Central memory CD8-positive, alpha-beta T cell (primary cell): ENCODE results near the gene ANKRD11.

ENCODE experiments used
- ATAC-seq: fragments of 150-1000 bp; cut with Tn5 transposase; replicated peaks from 2 replicates; pipeline ENCODE4 v1.10.0; 2022; ENCODE audit warnings: mild to moderate bottlenecking, moderate FRiP score, moderate number of reproducible peaks; ENCODE audit not compliant: poor library complexity, severe bottlenecking; ENCODE audit errors: extremely low read depth
- DNase-seq, 2 donors: peaks; one replicate each; pipeline ENCODE4 v3.0.0; 2021; ENCODE audit warnings: low spot score in 2 of 2
- H3K27ac Mint-ChIP-seq: one replicate; pipeline ENCODE4 v1.8.0; 2022; ENCODE audit warnings: low read depth, mild to moderate bottlenecking, moderate library complexity, mixed read lengths
- H3K27me3 Mint-ChIP-seq: one replicate; pipeline ENCODE4 v1.8.0; 2022; ENCODE audit warnings: mixed read lengths
- H3K36me3 Mint-ChIP-seq: one replicate; pipeline ENCODE4 v1.8.0; 2022; ENCODE audit warnings: mild to moderate bottlenecking, moderate library complexity, mixed read lengths; ENCODE audit not compliant: insufficient read depth
- H3K4me1 Mint-ChIP-seq: one replicate; pipeline ENCODE4 v1.8.0; 2022; ENCODE audit warnings: mixed read lengths
- H3K4me3 Mint-ChIP-seq: one replicate; pipeline ENCODE4 v1.8.0; 2022; ENCODE audit warnings: mild to moderate bottlenecking, moderate library complexity, mixed read lengths
- H3K9me3 Mint-ChIP-seq: one replicate; pipeline ENCODE4 v1.8.0; 2022; ENCODE audit warnings: mixed read lengths

Gene ANKRD11

DNA sequence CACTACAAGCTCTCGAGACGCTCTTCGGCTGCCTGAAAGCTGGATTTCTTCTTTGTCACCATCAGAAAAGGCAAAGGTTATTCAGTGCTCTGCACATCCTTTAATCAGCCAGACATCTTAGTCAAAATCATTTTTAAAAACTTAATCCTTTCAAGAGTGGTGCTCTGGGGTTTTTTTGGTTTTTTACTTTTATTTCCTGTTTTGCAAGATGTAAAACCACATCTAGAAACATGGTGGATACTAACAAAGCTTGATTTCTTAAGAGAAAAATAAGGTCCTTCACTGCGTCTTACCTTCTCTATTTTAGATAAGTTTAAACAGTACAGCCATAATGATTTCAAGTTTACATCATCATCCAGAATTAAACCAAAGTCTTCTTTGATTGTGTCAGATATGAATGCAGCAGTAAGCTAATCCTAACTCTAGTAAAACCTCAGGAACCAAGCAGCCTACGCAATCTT, 6.3 kb downstream of the ANKRD11 start:
- H3K4me1 Mint-ChIP-seq, result peaks cover 85% of the 10 kb centered on the region
- DNase-seq, result no peak

GRCh38 chr16:89482817-89483205, 7.5 kb downstream of the ANKRD11 start:
- peaks cover 85% of the 10 kb centered on the region for H3K4me1 Mint-ChIP-seq
- no peaks in the 10 kb centered on the region for H3K27me3 Mint-ChIP-seq
- H3K36me3 Mint-ChIP-seq, result peaks cover 32% of the 10 kb centered on the region
- DNase-seq (no peak), ATAC-seq (no peak)
- H3K9me3 Mint-ChIP-seq, result no peaks in the 10 kb centered on the region
- H3K4me3 Mint-ChIP-seq, result peak overlapping the region; percentile 83
- H3K27ac Mint-ChIP-seq, result peak overlapping the region; percentile 93

More for the DNA sequence above, 6.3 kb downstream of the ANKRD11 start:
- peak; percentile 73 for ATAC-seq
- Mint-ChIP-seq H3K9me3 (no peaks in the 10 kb centered on the region), H3K36me3 (peaks cover 38% of the 10 kb centered on the region), H3K27ac (peak overlapping the region; percentile 93), H3K27me3 (no peaks in the 10 kb centered on the region), H3K4me3 (peak overlapping the region; percentile 83)

DNA sequence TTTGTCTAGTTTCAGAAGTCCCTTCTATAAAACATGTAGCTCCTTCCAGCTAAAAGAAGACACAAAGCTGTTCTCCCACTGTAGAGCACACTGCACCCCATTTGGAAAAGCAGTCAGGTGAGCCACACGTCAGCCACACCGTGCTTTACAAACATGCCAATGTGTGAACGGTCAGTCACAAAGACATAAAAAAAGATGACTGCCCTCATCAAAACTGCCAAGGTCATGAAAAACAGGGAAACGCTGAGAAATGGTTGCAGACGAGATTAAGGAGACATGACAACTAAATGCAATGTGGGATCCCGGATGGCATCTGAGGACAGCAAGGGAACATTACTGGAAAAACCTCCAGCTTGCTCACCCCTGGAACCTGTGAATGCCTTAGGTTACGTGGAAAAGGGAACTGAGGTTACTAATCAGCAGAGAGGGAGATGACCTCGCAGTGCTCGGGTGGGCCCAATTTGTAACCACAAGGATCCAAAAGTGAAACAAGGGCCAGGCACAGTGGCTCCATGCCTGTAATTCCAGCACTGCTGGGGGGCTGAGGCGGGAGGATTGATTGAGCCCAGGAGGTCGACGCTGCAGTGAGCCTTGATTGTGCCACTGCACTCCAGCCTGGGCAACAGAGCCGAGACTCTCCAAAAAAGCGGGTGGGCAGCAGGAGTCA, 8.1 kb downstream of the ANKRD11 start:
- H3K36me3 Mint-ChIP-seq, result peaks cover 32% of the 10 kb centered on the region
- peak overlapping the region; percentile 93 for H3K27ac Mint-ChIP-seq
- H3K4me1 Mint-ChIP-seq, result peaks cover 86% of the 10 kb centered on the region
- ATAC-seq, result no peak
- no peaks in the 10 kb centered on the region for H3K9me3 Mint-ChIP-seq
- peak overlapping the region; percentile 83 for H3K4me3 Mint-ChIP-seq
- no peaks in the 10 kb centered on the region for H3K27me3 Mint-ChIP-seq
- no peak for DNase-seq

- DNase-seq (no peak), ATAC-seq (no peak)
- Mint-ChIP-seq H3K4me1 (peaks cover 88% of the 10 kb centered on the region), H3K27me3 (no peaks in the 10 kb centered on the region), H3K27ac (peak overlapping the region; percentile 93), H3K36me3 (peaks cover 28% of the 10 kb centered on the region), H3K4me3 (peak overlapping the region; percentile 83), H3K9me3 (no peaks in the 10 kb centered on the region)
Observed at GRCh38 chr16:89481356-89481955, 8.9 kb downstream of the ANKRD11 start.

GRCh38 chr16:89478576-89479221, 11.7 kb downstream of the ANKRD11 start:
- Mint-ChIP-seq H3K27ac (peak overlapping the region; percentile 77), H3K9me3 (no peaks in the 10 kb centered on the region), H3K27me3 (no peaks in the 10 kb centered on the region), H3K4me3 (peak overlapping the region; percentile 55), H3K36me3 (peaks cover 25% of the 10 kb centered on the region), H3K4me1 (peaks cover 88% of the 10 kb centered on the region)
- ATAC-seq (no peak), DNase-seq (no peak)

GRCh38 chr16:89476811-89477261, 13.5 kb downstream of the ANKRD11 start:
- peak overlapping the region; percentile 47 for H3K4me3 Mint-ChIP-seq
- H3K4me1 Mint-ChIP-seq, result peaks cover 88% of the 10 kb centered on the region
- no peak for DNase-seq
- no peaks in the 10 kb centered on the region for H3K27me3 Mint-ChIP-seq
- peak overlapping the region; percentile 44 for H3K27ac Mint-ChIP-seq
- ATAC-seq, result no peak
- no peaks in the 10 kb centered on the region for H3K9me3 Mint-ChIP-seq
- H3K36me3 Mint-ChIP-seq, result peaks cover 24% of the 10 kb centered on the region

DNA sequence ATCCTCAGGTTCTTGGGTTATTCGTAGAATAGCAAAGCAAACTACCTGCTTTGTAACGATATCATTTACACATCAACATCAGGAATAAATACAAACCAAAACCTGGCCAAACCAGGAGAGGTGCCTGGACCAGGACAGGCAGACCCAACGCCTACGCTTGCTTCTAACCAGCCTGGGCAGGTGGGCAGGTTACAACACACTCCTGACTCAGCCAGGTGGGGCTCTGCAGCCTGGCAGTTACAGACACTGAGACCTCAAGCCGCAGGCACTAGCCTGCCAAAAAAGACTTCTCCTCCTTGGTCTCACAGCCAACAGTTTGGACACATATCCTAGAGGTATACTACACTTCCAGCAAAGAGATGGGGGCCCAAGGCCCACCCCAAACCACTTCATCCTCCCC, 14.0 kb downstream of the ANKRD11 start:
- Mint-ChIP-seq H3K4me1 (peaks cover 88% of the 10 kb centered on the region), H3K27me3 (no peaks in the 10 kb centered on the region), H3K4me3 (peak overlapping the region; percentile 47), H3K36me3 (peaks cover 23% of the 10 kb centered on the region), H3K9me3 (no peaks in the 10 kb centered on the region), H3K27ac (peak overlapping the region; percentile 44)
- DNase-seq, result no peak
- no peak for ATAC-seq

- Mint-ChIP-seq H3K27me3 (no peaks in the 10 kb centered on the region), H3K9me3 (no peaks in the 10 kb centered on the region), H3K4me1 (peaks cover 83% of the 10 kb centered on the region), H3K27ac (no peak overlapping the region), H3K36me3 (peaks cover 16% of the 10 kb centered on the region), H3K4me3 (peak overlapping the region; percentile 74)
- ATAC-seq (no peak), DNase-seq (no peak)
Observed at GRCh38 chr16:89475144-89475543, 15.2 kb downstream of the ANKRD11 start.

DNA sequence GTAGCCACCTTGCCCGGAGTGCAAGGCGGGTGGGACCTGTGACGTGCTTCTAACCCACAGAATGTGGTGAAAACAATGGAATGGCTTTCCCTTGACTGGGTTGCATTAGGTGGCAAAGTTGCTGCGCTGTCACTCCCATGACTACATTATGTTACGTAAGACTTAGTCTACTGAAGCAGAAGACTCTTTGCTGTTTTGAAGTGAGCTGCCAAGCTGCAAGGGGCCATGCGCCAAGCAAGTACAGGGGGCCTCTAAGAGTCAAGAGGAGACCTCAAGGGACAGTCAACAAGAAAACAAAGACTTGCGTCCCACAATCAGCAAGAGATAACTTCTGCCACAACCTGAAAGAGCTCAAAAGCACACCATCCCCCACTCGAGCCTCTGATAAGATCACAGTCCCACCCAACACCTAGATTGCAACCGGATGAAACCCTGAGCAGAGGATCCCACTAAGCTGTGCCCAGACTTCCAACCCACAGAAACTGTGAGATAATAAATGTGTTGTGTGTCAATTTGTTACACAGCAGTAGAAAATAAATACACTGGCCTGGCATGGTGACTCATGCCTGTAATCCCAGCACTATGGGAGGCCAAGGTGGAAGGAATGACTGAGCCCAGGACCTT, 16.5 kb downstream of the ANKRD11 start:
- peak overlapping the region; percentile 74 for H3K4me3 Mint-ChIP-seq
- H3K4me1 Mint-ChIP-seq, result peaks cover 81% of the 10 kb centered on the region
- H3K9me3 Mint-ChIP-seq, result no peaks in the 10 kb centered on the region
- peak; percentile 11 for ATAC-seq
- H3K36me3 Mint-ChIP-seq, result peaks cover 15% of the 10 kb centered on the region
- no peaks in the 10 kb centered on the region for H3K27me3 Mint-ChIP-seq
- peak overlapping the region; percentile 73 for H3K27ac Mint-ChIP-seq
- no peak for DNase-seq

GRCh38 chr16:89473136-89473712, 17.1 kb downstream of the ANKRD11 start:
- H3K9me3 Mint-ChIP-seq, result no peaks in the 10 kb centered on the region
- H3K36me3 Mint-ChIP-seq, result peaks cover 11% of the 10 kb centered on the region
- H3K27me3 Mint-ChIP-seq, result no peaks in the 10 kb centered on the region
- DNase-seq (no peak), ATAC-seq (no peak)
- H3K4me3 Mint-ChIP-seq, result peak overlapping the region; percentile 74
- H3K4me1 Mint-ChIP-seq, result peaks cover 74% of the 10 kb centered on the region
- H3K27ac Mint-ChIP-seq, result peak overlapping the region; percentile 81

DNA sequence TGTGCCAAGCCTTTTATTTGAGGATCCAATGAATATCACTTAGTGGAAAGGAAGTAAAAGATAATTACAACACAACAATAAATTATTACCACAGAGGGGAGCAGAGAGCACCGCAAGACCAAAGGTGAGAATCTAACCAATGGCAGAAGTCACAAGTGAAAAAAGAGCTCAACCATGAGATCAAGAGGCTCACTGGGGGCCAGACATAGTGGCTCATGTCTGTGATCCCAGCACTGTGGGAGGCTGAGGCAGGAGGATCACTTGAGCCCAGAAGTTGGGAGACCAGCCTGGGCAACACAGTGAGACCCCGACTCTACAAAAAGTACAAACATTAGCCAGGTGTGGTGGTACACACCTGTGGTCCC, 17.7 kb downstream of the ANKRD11 start:
- H3K27ac Mint-ChIP-seq, result peak overlapping the region; percentile 81
- no peak for DNase-seq
- ATAC-seq, result peak; percentile 51
- H3K36me3 Mint-ChIP-seq, result peaks cover 12% of the 10 kb centered on the region
- H3K9me3 Mint-ChIP-seq, result no peaks in the 10 kb centered on the region
- no peaks in the 10 kb centered on the region for H3K27me3 Mint-ChIP-seq
- peak overlapping the region; percentile 74 for H3K4me3 Mint-ChIP-seq
- peaks cover 71% of the 10 kb centered on the region for H3K4me1 Mint-ChIP-seq

DNA sequence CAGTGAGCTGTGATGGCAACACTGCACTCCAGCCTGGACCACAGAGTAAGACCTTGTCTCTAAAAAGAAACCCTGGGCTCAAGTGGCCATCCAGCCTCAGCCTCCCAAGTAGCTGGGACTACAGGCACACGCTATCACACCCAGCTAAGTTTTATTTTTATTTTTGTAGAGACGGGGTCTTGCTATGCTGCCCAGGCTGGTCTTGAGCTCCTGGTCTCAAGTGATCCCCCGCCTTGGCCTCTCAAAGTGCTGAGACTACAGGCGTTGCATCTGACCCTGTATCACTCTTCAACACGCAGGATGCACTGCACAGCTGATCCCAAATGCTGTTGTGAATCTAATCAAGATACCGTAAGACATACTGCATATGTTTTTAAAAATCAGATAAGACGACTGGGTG, 23.0 kb downstream of the ANKRD11 start:
- ATAC-seq (no peak), DNase-seq (no peak)
- H3K4me1 Mint-ChIP-seq, result peaks cover 49% of the 10 kb centered on the region
- no peaks in the 10 kb centered on the region for H3K27me3 Mint-ChIP-seq
- no peak overlapping the region for H3K27ac Mint-ChIP-seq
- peak overlapping the region; percentile 27 for H3K4me3 Mint-ChIP-seq
- H3K36me3 Mint-ChIP-seq, result peaks cover 19% of the 10 kb centered on the region
- no peaks in the 10 kb centered on the region for H3K9me3 Mint-ChIP-seq
